Activated effector memory CD4-positive, alpha-beta T cell treated with anti-CD3 and anti-CD28 coated beads, Interleukin-2, amount 50 U/mL, for 16 hours (primary cell): ENCODE data around the gene ALOX12B.
"Not testable (repeated sequence)": the region's sequence is repeated elsewhere in the genome, so short reads cannot be mapped to it uniquely, and the experiment has no call there.

ENCODE experiments used
- DNase-seq: peaks from one replicate; pipeline ENCODE4 v3.0.0-alpha.2; 2020

The ALOX12B gene

DNA sequence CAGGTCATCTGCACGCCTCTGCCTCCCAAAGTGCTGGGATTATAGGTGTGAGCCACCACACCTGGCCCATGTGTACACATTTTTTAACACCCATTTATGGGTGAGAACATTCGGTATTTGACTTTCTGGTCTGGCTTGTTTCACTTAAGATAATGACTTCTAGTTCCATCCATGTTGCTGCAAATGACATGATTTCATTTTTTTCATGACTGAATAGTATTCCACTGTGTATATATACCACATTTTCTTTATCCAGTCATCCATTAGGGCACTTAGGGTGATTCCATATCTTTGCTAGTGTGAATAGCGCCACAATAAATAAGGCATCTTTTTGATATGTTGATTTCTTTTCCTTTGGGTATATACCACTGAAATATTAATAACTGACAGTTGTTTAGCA lies 5.6 kb downstream of the ALOX12B start:
- DNase-seq = no peak

DNA sequence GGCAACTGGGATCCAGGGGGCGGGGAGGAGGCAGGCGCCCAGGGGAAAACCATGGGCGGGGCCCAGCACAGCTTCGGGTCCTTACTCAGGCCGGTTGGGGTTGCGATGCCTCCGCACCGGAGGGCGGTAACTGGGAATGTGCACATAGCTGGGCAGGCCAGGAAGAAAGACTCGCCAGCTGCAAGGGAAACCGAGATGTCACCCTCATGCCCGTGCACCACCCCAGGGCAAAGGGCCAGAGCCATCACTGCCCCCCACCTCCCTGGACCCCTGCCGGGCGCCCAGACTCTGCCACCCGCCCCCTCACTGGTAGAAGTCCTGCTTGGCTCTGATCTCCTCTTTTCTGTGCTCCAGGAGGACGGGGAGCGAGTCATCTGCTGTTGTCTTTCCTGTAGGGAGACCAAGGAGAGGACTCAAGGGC lies 6.7 kb downstream of the ALOX12B start:
- DNase-seq = no peak

DNA sequence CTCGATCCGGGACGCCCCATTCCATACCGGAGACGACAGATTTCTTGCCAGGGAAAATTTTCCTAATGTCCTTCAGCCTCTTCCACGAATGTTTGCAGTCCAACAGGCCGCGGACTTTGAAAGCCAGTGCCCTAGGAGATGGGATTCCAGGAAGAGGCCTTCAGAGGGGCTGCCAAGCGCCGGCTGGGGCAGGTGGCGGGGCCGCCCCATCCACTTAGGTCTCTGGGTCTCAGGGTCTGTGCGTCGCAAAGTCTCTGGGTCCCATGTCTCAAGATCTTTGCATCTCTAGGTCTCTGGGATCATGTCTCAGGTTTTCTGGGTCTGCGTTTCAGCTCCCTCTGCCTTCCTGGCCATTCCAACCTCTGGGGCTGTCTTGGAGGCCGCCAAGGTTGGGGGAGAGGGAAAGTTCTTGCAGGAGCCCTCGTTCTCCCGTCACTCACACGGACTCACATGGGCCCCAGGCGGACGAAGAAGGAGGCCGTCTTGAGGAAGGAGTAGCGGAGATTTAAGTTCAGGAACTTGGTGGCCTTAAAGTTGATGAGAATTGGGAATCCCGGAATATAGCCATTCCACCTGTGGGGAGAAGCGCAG lies 7.2 kb downstream of the ALOX12B start:
- DNase-seq = no peak

DNA sequence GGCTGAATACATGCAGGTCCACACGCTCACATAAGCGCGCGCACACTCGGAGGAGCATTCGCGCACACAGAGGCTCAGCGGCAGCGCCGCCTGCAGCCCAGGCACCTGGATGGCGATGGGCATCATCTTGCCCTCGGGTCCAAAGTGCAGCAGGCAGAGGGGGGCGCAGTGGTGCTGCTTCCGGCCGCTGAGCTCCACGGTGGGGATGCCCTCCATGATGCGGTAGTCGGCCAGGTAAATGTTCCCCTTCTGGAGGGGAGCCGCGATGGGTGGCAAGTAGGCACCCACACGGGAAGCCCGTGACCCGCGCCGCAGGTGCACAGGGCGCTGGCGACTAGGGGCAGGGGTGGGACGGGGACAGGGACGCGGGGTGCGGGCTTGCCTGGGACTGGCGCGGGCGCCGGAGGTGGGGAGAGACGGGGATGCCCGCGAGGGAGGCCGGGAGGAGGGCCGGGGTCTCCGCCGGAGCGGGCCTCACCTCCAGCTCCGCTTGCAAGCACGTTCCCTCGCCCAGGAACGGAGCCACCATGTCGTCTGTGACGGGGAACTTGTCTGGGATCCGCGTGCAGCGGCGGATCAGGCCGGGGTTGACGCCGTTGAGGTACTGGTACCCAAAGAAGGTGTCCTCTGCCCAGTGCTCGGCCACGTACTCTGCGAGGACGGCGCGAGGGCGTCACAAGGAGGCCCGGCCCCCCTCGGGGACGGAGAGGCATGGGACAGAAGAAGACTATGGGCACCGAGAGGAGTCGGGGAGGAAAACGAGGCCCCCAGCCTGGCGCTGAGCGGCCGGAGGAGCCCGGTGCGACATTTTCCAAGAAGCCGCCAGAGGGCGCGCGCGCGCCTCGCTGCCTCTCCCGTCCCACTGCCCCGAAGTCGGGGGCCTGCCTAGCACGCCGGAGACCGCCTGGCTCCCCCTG lies 8.0 kb downstream of the ALOX12B start:
- peak; percentile 91 for DNase-seq

DNA sequence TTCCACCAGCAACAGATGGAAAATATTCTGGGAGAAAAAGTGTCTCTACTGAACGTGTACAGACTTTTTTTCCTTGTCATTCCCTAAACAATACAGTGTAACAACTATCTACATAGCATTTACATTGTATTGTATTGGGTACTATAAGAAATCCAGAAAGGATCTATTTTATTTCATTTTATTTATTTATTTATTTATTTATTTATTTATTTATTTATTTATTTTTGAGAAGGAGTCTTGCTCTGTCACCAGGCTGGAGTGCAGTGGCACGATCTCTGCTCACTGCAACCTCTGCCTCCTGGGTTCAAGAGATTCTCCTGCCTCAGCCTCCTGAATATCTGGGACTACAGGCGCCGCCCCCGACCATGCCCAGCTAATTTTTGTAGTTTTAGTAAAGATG lies 9.6 kb downstream of the ALOX12B start:
- DNase-seq = not testable (repeated sequence)

DNA sequence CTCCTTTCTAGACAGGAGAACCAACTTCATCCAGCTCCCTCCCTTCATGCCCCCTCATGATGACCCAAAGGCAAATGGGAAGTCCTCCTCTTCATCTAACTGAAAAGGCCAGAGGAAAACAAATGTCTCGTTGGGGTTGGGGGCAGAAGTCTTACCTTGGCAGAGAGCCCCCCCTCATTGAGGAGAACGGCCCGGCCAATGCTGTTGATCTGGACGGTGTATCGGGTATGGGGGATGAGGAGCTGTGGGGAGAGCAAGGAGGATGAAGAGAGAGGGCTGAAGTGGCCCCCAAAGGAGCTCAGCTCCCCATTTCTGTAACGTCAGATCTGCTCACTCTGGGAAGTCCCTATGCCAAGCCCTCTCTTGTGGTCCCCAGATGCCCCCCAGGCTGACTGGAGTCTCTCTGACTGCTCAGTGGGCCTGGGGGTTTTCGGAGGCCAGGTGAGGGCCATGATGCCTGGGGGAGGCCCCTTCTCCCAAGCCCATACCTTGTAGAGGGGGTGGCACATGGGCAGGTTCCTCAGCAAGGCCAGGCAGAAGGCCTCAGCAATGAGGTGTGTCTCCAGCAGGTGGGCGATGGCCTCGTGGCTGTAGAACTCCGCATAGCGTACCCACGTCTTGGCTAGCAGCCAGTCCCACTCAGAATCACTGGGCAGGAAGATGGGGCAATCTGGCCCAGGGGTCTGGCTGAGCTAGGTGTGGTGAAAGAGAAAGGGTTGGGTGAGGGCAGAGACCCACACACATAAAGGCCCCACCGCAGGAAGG lies 10.8 kb downstream of the ALOX12B start:
- DNase-seq = no peak

DNA sequence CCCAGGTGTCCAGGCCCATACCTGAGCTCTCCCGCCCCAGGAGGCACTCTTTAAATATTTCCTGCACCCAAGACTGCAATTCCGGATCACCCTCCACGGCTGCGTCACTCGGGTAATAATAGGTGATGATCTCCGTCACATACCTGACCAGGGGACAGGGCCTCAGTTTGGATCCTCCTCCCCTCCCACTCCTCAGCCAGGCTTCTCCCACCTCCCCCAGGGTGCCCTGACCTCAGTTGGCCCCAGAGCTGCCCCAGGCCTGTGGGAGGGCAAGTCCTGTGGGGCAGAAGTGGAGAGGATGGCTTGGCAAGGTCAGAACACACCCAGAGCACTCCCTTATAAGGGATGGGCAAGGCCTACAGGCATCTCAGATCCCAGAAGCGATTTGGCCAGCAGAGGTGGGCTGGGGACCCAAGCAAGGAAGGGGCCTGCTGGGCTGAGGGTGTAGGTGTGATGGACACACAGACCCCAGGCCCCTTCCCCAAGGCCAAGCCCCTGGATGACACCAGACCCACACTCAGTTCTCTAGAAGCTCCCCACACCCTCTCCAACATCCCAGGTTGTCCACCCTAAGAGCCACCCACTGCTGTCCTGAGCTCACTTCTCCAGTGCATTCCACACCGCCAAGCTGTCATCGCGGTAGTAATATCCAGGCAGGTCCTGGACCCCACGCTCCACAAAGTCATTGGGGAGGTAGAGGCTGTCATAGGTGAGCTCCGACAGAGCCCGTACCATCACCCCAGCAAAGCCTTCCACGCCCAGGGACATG lies 11.8 kb downstream of the ALOX12B start:
- DNase-seq = no peak

DNA sequence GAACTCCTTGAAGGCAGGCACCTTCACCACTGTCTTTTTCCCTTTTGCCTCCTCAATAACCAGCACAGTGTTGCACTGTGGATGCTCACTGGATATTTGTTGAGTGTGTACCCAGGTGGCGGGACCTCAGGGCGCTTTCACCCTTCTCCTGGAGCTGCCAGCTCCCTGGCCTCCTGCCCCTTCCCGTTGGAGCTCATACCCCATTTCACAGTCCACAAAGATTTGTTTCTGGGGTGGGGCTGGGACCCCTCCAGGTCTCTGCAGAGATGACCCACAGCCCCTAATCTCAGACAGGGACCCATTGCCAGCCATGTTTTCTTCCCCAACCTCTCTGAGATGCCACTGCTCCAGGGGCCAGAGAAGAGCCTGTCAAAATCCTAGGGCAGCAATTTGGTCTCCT lies 12.4 kb downstream of the ALOX12B start:
- DNase-seq = no peak

DNA sequence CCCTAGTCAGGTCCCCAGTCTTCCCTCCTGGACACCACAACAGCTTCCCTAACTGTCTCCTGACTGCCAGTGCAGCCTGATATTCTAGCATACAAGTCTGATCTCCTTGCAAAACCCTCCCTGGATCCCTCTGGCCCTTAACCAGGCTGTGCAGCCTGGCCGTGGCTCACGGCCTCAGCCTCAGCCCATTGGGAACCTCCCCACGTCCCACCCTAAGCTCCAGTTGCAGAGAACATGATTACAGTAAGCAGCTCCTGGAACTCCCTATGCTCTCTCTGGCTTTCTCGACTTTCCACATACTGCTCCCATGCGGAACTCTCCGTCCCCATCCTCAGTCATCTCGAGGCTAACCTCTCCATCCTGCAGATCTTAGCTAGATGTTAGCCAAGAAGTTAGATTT lies 13.0 kb downstream of the ALOX12B start:
- no peak for DNase-seq

DNA sequence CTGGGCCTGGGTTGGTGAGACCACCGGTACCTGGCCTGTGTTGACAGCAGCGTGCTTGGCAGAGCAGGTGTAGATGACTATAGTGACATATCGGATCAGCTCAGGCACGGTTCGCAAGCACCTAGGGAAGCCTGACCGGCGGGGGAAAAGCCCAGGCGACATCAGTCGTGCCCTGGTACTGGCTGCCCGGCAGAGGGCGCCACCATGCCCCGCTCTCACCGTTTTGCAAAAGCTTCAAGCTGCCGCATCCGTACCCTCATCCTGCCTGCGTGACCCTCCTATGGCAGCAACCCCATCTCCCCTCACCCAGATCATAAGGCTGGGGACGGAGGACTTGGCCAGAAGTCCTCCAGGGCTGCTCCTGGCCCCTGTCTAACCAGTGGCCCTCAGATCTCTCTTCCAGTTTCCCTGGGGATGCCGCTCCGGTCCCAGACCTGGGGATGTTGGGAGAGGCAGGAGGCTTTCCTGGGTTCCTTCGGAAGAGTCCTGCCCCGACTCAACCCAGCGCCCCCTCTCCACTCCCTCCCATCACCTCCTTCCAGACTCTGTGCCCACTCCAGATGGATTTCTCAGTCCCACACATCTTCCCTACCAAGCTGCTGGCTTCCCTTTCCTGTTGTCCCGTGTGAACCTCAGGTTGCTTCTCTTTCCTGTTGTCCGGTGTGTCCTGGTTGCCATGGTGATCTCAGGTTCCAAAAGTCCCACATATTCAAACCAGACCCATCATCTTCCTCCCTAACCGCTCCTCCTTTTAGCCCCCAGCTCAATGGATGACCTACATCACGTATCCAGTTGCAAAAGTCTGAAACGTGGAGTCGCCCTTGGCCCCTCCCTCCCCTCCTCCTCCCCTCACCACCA lies 13.7 kb downstream of the ALOX12B start:
- peak; percentile 95 for DNase-seq

DNA sequence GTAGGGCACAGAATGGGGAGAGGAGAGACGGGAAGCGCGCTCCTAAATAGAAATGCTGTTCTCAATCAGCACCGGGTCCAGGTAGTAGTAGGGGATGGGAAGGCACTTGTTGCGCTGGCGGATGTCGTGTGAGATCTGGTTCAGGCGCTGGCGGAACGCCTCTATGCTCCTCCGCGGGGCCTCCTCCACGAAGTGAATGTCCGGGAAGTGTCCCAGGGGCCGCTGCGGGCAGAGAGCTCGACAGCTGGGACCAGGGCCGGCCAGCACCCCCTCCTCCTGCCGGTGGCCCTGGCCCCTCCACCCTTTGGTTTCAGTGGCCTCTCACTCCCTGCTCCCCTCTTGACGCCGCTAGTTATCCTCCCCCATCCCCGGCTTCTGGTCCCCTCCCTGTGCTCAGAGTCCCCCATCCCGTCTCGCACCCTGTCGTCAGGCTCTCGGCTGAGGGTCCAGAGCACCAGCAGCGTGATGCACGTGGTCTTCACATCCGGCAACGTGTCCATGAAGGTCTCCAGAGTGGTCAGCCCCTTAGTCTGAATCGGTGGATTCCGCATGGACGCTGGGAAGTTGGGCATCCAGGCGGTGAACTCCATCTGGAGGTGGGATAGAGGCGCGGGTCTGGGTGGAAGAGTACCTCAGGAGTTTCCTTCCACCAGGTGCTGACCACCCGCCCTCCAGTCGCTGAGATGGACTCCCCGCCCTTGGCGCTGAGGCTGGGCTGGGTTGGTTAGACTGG lies 14.6 kb downstream of the ALOX12B start:
- peak; percentile 74 for DNase-seq

DNA sequence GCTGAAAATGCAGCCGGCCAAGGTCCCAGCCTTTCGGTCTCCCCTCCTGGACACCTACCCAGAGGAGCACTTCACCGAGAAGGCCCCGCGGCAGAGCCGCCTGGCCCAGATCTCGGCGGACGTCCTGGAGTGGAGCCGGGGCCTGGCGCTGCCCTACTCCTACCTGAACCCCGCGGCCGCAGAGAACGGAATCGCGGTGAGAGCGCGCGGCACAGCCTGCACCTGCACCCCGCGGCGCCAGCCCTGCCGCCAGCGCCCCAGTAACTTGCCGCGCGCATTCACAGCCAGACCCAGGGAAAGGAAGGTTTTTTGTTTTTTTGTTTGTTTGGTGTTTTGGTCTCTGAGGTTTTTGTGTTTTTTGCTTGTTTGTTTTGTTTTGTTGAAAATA lies 15.2 kb downstream of the ALOX12B start:
- DNase-seq = no peak

DNA sequence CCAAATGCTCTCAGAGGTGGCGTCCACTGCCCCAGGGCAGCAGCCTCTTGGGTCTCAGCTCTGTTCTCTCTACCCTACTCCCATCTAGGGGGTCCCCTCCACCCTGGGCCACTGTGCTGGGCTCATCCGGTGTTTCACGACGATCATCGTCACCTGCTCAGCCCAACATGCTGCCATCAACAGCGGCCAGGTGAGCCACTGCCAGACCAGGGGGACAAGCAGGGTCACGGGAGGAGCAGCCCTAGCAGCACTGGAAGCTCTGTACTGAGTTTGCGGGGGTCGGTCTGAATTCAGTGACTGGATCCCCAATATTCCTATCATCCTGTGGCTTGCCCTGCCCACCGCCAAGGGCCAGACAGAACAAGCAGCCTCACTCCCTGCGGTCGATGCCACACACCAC lies 16.0 kb downstream of the ALOX12B start:
- no peak for DNase-seq

DNA sequence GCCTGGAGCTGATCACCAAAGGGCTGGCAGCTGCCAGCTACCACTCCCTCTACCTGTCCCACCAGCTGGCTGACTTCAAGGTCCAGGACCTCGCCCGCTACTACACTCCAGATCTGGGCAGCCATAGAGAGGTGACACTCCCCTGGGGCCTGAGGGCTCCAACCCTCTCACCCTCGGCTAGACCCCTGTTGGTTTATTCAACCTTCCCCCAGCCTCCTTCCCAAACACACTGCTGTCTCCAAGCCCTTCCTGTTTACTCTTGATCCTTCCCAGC lies 18.0 kb downstream of the ALOX12B start:
- DNase-seq = no peak

DNA sequence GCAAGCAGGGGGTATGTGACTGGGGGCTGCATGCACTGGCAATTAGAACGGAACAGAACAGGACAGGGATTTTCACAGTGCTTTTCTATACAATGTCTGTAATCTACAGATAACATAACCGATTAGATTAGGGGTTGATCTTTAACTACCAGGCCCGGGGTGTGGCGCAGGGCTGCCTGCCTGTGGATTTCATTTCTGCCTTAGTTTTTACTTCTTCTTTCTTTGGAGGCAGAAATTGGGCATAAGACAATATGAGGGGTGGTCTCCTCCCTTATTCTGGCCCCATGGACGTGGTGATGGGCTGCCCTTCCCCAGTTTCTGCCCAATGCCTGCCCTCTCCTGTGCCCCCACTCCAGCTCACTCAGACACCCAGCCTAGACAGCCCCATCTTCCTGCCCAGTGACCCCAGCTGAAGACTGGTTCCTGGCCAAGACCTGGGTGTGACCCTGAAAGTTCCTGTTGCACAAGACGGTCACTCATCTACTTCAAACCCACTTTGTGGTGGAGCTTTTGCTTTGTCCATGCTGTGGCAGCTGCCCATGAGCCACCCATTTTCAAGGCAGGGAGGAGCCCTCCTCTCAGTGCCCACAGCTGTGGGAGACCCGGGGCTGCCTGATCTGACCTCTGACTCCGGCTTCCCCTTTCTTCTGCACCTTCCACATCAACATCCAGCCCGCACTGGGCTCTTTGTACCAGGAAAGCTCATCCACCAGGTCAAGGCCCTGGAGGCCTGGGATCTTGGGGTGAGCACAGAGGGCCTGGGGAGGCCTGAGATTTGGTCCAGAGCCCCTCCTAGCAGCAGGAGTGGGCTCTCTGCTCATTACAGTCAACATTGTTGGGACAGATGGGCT lies 18.6 kb downstream of the ALOX12B start:
- DNase-seq = no peak

DNA sequence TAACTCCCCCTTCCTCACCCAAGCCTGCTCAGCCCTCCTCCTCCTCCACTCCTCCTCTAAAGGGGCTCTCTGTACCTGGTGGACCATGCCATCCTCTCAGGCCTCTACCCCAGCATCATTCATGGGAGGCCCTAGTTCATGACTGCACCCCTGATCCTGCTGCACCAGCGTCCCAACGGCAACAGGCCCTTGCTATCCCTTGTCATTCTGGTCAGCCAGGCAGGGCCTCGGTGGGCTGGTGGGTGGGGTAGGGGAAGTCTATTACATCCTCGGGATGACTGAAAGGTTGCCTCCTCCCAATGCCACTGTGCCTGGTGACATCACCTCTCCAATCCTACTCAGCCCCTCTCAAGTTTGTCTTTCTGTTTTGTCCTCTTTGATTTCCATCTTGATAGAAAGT lies 19.7 kb downstream of the ALOX12B start:
- no peak for DNase-seq

DNA sequence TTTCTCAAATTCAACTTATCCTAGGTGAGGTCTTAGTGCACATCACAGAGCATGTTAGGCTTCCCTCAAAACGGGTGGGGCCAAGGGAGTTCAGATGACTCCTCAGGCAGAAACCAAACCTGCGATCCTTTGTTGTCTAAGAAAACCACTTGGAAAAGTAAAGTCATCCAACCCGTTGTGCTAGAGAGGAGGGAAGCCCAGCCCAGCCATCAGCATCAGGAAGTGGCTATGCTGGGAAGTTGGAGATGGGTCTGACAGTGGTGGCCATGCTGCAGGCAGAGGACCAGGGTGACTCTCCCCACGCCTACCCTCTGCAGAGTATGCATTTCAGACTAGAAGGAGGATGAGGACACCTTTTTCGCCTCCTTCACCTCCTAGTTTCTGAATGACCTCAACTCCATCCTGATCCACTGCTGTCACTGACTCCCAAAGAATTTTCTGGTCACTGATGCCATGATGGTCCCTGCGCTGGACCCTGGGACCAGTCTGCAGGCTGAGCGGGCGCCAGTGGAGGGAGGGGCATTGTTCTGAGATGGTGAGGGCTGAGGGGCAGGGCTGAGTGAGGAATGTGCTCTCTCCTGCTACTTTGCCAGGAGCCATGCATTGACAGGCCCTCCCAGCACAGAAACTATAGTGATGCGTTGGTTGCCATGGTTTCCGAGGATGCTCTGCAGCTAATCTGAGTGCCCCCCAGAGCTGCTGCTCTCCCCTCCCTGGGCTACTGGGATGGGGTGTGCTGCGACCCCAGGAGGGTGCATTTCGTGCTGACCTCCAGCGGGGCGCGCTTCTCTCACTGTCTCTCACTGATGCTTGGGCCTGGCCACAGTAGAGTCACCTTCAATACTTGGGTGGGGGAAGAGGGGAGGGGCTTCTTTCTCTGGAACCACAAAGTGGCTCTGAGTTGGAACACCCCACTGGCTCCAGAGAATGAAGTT lies 20.4 kb downstream of the ALOX12B start:
- no peak for DNase-seq

DNA sequence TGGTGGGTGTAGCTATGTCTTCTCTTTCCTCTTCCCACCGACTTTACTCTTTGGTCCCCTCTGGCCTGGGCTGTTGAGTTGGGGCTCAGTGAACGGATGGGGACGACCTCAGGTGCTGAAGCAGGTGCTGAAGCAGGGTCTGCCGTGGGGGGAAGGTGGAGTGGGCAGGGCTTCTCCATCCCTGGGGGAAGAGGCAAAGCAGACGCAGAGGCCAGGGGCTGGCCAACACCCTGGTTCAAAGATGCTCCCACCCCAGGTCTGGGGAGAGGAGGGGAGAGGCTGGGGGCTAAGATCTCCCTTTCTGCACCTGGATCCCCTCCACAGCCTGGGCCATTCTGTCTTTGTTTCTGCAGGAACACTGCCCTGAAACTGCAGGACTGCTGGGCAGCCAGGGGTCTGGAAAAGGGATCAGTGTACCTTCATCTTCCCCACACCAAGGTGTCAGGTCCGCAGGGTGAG lies 22.9 kb downstream of the ALOX12B start:
- DNase-seq = no peak
